ENCODE measurements around the gene CFAP70. TPM values are rescaled to one million over a fixed set of nuclear protein-coding genes. Genes with fewer than 3 reads are reported as not detected.

The CFAP70 gene
- total RNA-seq, 1 donor from 2014 or later: 0.86 TPM

- TF ChIP-seq CTCF (IDR thresholded peaks at IDR 0.05): no peak
- Mint-ChIP-seq H3K4me3 (ENCODE audit: unreplicated experiment) (peak within 1 kb of the TSS; percentile 94), H3K27ac (ENCODE audit: unreplicated experiment) (peak within 1 kb of the TSS; percentile 93), H3K4me1 (ENCODE audit: unreplicated experiment) (peaks cover 52% of the 10 kb centered on the region), H3K9me3 (ENCODE audit: unreplicated experiment) (no peaks in the 10 kb centered on the region), H3K36me3 (ENCODE audit: unreplicated experiment) (peaks cover 41% of the 10 kb centered on the region), H3K27me3 (ENCODE audit: unreplicated experiment) (no peaks in the 10 kb centered on the region)
- DNase-seq (ENCODE audit: extremely low spot score, unreplicated experiment): peak; percentile 98
Observed at GRCh38 chr10:73246646-73247508, 111.8 kb downstream of the CFAP70 start, which contains the start of gene DNAJC9. Gene DNAJC9 (minus strand): TSS chr10:73247255. CDS start chr10:73247189, 66 bp downstream.

- Mint-ChIP-seq H3K36me3 (ENCODE audit: unreplicated experiment) (peaks cover 41% of the 10 kb centered on the region), H3K27me3 (ENCODE audit: unreplicated experiment) (no peaks in the 10 kb centered on the region), H3K4me3 (ENCODE audit: unreplicated experiment) (peak overlapping the region; percentile 94), H3K9me3 (ENCODE audit: unreplicated experiment) (no peaks in the 10 kb centered on the region), H3K4me1 (ENCODE audit: unreplicated experiment) (peaks cover 48% of the 10 kb centered on the region), H3K27ac (ENCODE audit: unreplicated experiment) (peak overlapping the region; percentile 93)
- no peak for DNase-seq (ENCODE audit: extremely low spot score, unreplicated experiment)
- no peak for TF ChIP-seq CTCF (IDR thresholded peaks at IDR 0.05)
Observed at GRCh38 chr10:73246322-73246645, 112.4 kb downstream of the CFAP70 start.

DNA sequence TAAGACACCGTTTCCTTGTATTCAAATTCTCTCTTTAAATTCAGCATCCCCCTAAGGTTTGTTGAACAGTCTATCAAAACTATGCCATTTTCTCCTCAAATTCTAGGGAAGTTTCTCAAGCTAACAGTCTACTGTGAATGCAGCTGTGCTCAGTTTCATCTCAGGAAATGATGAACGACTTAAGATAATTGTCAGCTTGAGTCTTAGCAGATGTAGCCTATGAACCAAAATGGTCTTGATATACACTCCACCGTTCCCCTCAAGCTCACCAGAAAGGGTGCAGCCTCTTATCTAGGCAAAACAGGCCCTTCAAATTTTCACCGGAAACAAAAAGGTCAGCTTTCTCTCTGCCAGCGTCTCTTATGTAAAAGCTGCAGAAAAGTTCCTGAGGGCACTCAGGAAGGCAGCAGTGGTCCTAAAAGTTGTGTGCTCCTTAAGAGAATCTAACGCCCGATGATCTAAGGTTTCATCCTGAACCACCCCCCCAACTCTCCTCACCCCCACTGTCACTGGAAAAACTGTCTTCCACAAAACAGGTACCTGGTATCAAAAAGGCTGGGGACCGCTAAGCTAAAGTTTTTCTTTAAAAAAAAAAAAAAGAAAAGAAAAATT, 113.7 kb downstream of the CFAP70 start:
- peak overlapping the region; percentile 93 for H3K27ac Mint-ChIP-seq (ENCODE audit: unreplicated experiment)
- H3K36me3 Mint-ChIP-seq (ENCODE audit: unreplicated experiment): peaks cover 31% of the 10 kb centered on the region
- H3K4me3 Mint-ChIP-seq (ENCODE audit: unreplicated experiment): peak overlapping the region; percentile 94
- peaks cover 39% of the 10 kb centered on the region for H3K4me1 Mint-ChIP-seq (ENCODE audit: unreplicated experiment)
- no peak for DNase-seq (ENCODE audit: extremely low spot score, unreplicated experiment)
- no peaks in the 10 kb centered on the region for H3K27me3 Mint-ChIP-seq (ENCODE audit: unreplicated experiment)
- no peak for TF ChIP-seq CTCF (IDR thresholded peaks at IDR 0.05)
- no peaks in the 10 kb centered on the region for H3K9me3 Mint-ChIP-seq (ENCODE audit: unreplicated experiment)

DNA sequence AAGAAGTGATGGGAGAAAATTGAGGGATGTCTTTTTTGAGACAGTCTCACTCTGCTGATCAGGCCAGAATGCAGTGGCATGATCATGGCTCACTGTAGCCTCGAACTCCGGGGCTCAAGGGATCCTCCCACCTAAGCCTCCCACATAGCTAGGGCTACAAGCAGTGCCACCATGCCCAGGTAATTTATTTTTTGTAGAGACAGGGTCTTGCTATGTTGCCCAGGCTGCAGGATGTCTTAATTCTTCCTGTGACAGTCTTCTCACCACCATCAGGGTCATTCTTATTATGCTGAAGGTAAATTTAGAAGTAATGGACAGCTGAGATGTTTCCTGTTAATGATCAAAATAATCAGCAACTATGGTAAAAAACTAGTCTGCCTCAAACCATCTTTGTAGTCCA, 118.8 kb downstream of the CFAP70 start:
- peaks cover 23% of the 10 kb centered on the region for H3K36me3 Mint-ChIP-seq (ENCODE audit: unreplicated experiment)
- H3K9me3 Mint-ChIP-seq (ENCODE audit: unreplicated experiment): no peaks in the 10 kb centered on the region
- TF ChIP-seq CTCF (IDR thresholded peaks at IDR 0.05): no peak
- no peak overlapping the region for H3K27ac Mint-ChIP-seq (ENCODE audit: unreplicated experiment)
- peaks cover 10% of the 10 kb centered on the region for H3K4me1 Mint-ChIP-seq (ENCODE audit: unreplicated experiment)
- H3K4me3 Mint-ChIP-seq (ENCODE audit: unreplicated experiment): no peak overlapping the region
- no peaks in the 10 kb centered on the region for H3K27me3 Mint-ChIP-seq (ENCODE audit: unreplicated experiment)
- no peak for DNase-seq (ENCODE audit: extremely low spot score, unreplicated experiment)

- Mint-ChIP-seq H3K27ac (ENCODE audit: unreplicated experiment) (no peak overlapping the region), H3K9me3 (ENCODE audit: unreplicated experiment) (no peaks in the 10 kb centered on the region), H3K4me3 (ENCODE audit: unreplicated experiment) (no peak overlapping the region), H3K4me1 (ENCODE audit: unreplicated experiment) (peaks cover 3% of the 10 kb centered on the region), H3K36me3 (ENCODE audit: unreplicated experiment) (peaks cover 18% of the 10 kb centered on the region), H3K27me3 (ENCODE audit: unreplicated experiment) (no peaks in the 10 kb centered on the region)
- no peak for TF ChIP-seq CTCF (IDR thresholded peaks at IDR 0.05)
- no peak for DNase-seq (ENCODE audit: extremely low spot score, unreplicated experiment)
Observed at GRCh38 chr10:73238990-73239566, 119.6 kb downstream of the CFAP70 start.

Measured in osteocyte (in vitro differentiated cells).